Right renal pelvis (tissue), 4 donors: ENCODE data around the gene RIPK4. TPM values are rescaled to one million over a fixed set of nuclear protein-coding genes. Genes with fewer than 3 reads are reported as not detected.
"Not testable (repeated sequence)": the region's sequence is repeated elsewhere in the genome, so short reads cannot be mapped to it uniquely, and the experiment has no call there.

Experiments used
- DNase-seq, 4 donors: peaks; one replicate each; pipeline ENCODE4 v3.0.0-alpha.2; 2013; ENCODE audit warnings: low read depth in 4 of 4, low spot score in 3 of 4, missing footprints in 1 of 4
- polyA plus RNA-seq, 4 donors: library from polyadenylated mRNA; unstranded; fragments of 120-200 nt; gene quantifications; one replicate each; pipeline ENCODE4 v1.2.1, GENCODE V29; 2013; ENCODE audit not compliant: insufficient read length in 4 of 4

The RIPK4 gene
- polyA plus RNA-seq, 4 donors = 16.5 to 22.4 (median 18.5) TPM

GRCh38 chr21:41720250-41720649, 46.6 kb downstream of the RIPK4 start:
- DNase-seq = no peak

- no peak for DNase-seq
Observed at GRCh38 chr21:41719691-41720090, 47.2 kb downstream of the RIPK4 start.

- no peak for DNase-seq
Observed at GRCh38 chr21:41717573-41718330, 49.1 kb downstream of the RIPK4 start.

- DNase-seq = no peak
Observed at GRCh38 chr21:41716751-41717150, 50.1 kb downstream of the RIPK4 start.

- no peak for DNase-seq
Observed at GRCh38 chr21:41715649-41716281, 51.1 kb downstream of the RIPK4 start.

- DNase-seq = not testable (repeated sequence)
Observed at GRCh38 chr21:41714299-41714865, 52.5 kb downstream of the RIPK4 start.

GRCh38 chr21:41713495-41714281, 53.2 kb downstream of the RIPK4 start:
- no peak for DNase-seq

GRCh38 chr21:41712730-41713129, 54.1 kb downstream of the RIPK4 start:
- DNase-seq = no peak

- DNase-seq = no peak
Observed at GRCh38 chr21:41712201-41712600, 54.7 kb downstream of the RIPK4 start.

- no peak for DNase-seq
Observed at GRCh38 chr21:41711416-41712007, 55.3 kb downstream of the RIPK4 start.

GRCh38 chr21:41710823-41711160, 56.1 kb downstream of the RIPK4 start:
- DNase-seq = no peak

GRCh38 chr21:41709965-41710822, 56.7 kb downstream of the RIPK4 start:
- DNase-seq = no peak

GRCh38 chr21:41709166-41709565, 57.7 kb downstream of the RIPK4 start:
- DNase-seq = no peak

- DNase-seq = no peak
Observed at GRCh38 chr21:41707960-41708330, 58.9 kb downstream of the RIPK4 start.

- no peak for DNase-seq
Observed at GRCh38 chr21:41707231-41707959, 59.5 kb downstream of the RIPK4 start.

GRCh38 chr21:41706678-41707077, 60.2 kb downstream of the RIPK4 start:
- DNase-seq = no peak

- DNase-seq = no peak
Observed at GRCh38 chr21:41706263-41706639, 60.6 kb downstream of the RIPK4 start.

GRCh38 chr21:41705546-41706262, 61.1 kb downstream of the RIPK4 start:
- no peak for DNase-seq
